Aorta (tissue), 5 donors: ENCODE data around the gene NBEAL1. TPM values are rescaled to one million over a fixed set of nuclear protein-coding genes. Genes with fewer than 3 reads are reported as not detected.
"Not testable (repeated sequence)": the region's sequence is repeated elsewhere in the genome, so short reads cannot be mapped to it uniquely, and the experiment has no call there.

Source experiments
- ATAC-seq: fragments of 200-7000 bp; cut with Tn5 transposase; one replicate; pipeline ENCODE4 v1.9.1; 2022; ENCODE audit warnings: moderate library complexity; ENCODE audit not compliant: low FRiP score
- DNase-seq, 2 donors: peaks; one replicate each; pipeline ENCODE4 v3.0.0-alpha.2; 2020
- H3K27ac ChIP-seq, 2 donors: one replicate each; pipeline ENCODE4 v1.5.1; 2013; ENCODE audit warnings: low read length in 2 of 2, mild to moderate bottlenecking in 2 of 2, moderate library complexity in 2 of 2, control low read depth in 1 of 2, inconsistent platforms in 1 of 2, low read depth in 1 of 2
- H3K27me3 ChIP-seq, 2 donors: one replicate each; pipeline ENCODE4 v1.6.1; 2013; ENCODE audit warnings: control low read depth in 1 of 2, low read length in 1 of 2, mild to moderate bottlenecking in 1 of 2, moderate library complexity in 1 of 2; ENCODE audit not compliant: insufficient read depth in 2 of 2, control insufficient read depth in 1 of 2
- H3K36me3 ChIP-seq, 2 donors: one replicate each; pipeline ENCODE4 v1.6.1; 2013; ENCODE audit warnings: control low read depth in 1 of 2, low read length in 1 of 2, mild to moderate bottlenecking in 1 of 2; ENCODE audit not compliant: insufficient read depth in 2 of 2, control insufficient read depth in 1 of 2
- H3K4me1 ChIP-seq, 2 donors: one replicate each; pipeline ENCODE4 v1.6.1; 2013; ENCODE audit warnings: low read length in 2 of 2, control low read depth in 1 of 2, mild to moderate bottlenecking in 1 of 2, moderate library complexity in 1 of 2; ENCODE audit not compliant: insufficient read depth in 2 of 2, control insufficient read depth in 1 of 2
- H3K4me3 ChIP-seq, 2 donors: one replicate each; pipeline ENCODE4 v1.5.1; 2013; ENCODE audit warnings: low read length in 2 of 2, control low read depth in 1 of 2, mild to moderate bottlenecking in 1 of 2
- H3K9me3 ChIP-seq: one replicate; pipeline ENCODE4 v1.6.1; 2013; ENCODE audit warnings: mild to moderate bottlenecking, low read length; ENCODE audit not compliant: control insufficient read depth
- whole genome bisulfite sequencing, 2 donors: extraction: QIAGEN DNeasy Blood & Tissue Kit; methylation state at CpG; one replicate each; pipeline ENCODE4 v1.1.7; 2013; 5-methylcytosine and 5-hydroxymethylcytosine counted together
- intact Hi-C, 2 donors: fragments of 100-400 bp; cut with DNase I; formaldehyde crosslinking; loops; one replicate each; pipeline versions ENCODE4 v1.14.2 to v1.15.0; 2022
- polyA plus RNA-seq, 2 donors: library from polyadenylated mRNA; stranded (reverse); fragments of 200-250 nt; gene quantifications; one replicate each; pipeline ENCODE4 v1.2.3, GENCODE V29; 2013
- total RNA-seq, 2 donors: library from RNA; stranded (reverse); fragmentation: NEBNext Ultra II Directional; extraction: Animal tissue kit (Norgen Biotek cat#: 25700); gene quantifications; one replicate each; pipeline ENCODE4 v1.2.1, GENCODE V29; 2021
- donor health status: healthy with polysubstance abuse.
- donor health status: Bipolar disorder and iron deficiency.
- donor health status: DM: no; HTN: no; CAD: no.
- donor health status: DM: no; HTN: no; CAD: no.
- donor health status: DM: yes; HTN: yes; CAD: no.

Gene NBEAL1
- total and polyA plus RNA-seq, 4 donors = 15.0 to 178 (median 41.9) TPM

DNA sequence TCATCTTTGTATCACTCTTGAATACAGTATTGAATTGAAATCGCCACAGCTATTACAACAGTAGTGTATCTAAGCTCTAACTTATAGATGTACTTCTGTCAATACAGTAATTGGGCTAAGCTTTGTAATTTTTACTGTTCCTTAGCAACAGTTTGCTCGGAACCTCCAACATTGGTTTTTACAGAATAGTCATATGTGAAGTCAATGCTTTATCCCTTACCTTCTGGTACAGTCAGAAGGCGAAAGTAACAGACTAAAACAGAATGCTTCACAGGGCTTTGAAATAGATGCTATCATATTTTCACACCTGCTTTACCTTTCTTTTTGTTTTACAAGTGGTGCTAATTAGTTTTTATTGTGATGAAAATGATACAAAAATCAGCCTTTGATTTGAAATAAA is 177.3 kb downstream of the NBEAL1 start:
- H3K9me3 ChIP-seq = no peaks in the 10 kb centered on the region
- no peak overlapping the region for H3K4me3 ChIP-seq
- H3K27me3 ChIP-seq = no peaks in the 10 kb centered on the region
- intact Hi-C loops = no loop called here
- H3K36me3 ChIP-seq = peaks cover 0 to 2% of the 10 kb centered on the region in 2 donors
- WGBS, 2 donors = 94 to 95% methylated on average over 3 of the region's 3 CpGs
- no peak overlapping the region for H3K27ac ChIP-seq
- peaks cover 0 to 2% of the 10 kb centered on the region in 2 donors for H3K4me1 ChIP-seq
- DNase-seq (no peak), ATAC-seq (no peak)

GRCh38 chr2:203195331-203196036 is 180.8 kb downstream of the NBEAL1 start:
- DNase-seq (no peak), ATAC-seq (no peak)
- no peaks in the 10 kb centered on the region for H3K27me3 ChIP-seq
- H3K4me3 ChIP-seq = no peak overlapping the region
- intact Hi-C loops = no loop called here
- peaks cover 0 to 4% of the 10 kb centered on the region in 2 donors for H3K36me3 ChIP-seq
- peaks cover 0 to 2% of the 10 kb centered on the region in 2 donors for H3K4me1 ChIP-seq
- WGBS, 2 donors = 82 to 83% methylated on average over 5 of the region's 5 CpGs
- H3K9me3 ChIP-seq = no peaks in the 10 kb centered on the region
- H3K27ac ChIP-seq = no peak overlapping the region

DNA sequence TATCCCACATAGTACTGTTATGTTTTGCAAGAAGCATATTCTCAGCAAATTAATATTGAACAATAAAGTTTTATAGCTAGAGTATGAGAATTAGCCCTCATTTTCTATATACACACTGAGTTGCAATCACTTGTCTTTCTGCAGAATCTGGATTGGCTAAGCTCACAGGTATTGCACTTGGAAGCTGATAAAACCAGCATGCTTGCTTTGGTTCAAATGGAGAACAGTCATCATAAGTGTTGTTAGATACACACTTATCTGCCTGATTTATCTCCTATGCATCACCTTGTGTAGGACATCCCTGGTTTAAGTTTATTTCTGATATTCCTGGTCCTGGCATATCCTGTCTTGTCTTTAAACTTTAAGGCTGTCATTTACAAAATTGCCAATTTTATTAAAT is 186.2 kb downstream of the NBEAL1 start:
- Histone ChIP-seq H3K36me3 (peaks cover 6 to 10% of the 10 kb centered on the region in 2 donors), H3K27ac (no peak overlapping the region), H3K4me3 (no peak overlapping the region), H3K4me1 (peaks cover 0 to under 1% of the 10 kb centered on the region in 2 donors), H3K9me3 (no peaks in the 10 kb centered on the region), H3K27me3 (no peaks in the 10 kb centered on the region)
- DNase-seq (no peak), ATAC-seq (no peak)
- intact Hi-C loops = no loop called here

DNA sequence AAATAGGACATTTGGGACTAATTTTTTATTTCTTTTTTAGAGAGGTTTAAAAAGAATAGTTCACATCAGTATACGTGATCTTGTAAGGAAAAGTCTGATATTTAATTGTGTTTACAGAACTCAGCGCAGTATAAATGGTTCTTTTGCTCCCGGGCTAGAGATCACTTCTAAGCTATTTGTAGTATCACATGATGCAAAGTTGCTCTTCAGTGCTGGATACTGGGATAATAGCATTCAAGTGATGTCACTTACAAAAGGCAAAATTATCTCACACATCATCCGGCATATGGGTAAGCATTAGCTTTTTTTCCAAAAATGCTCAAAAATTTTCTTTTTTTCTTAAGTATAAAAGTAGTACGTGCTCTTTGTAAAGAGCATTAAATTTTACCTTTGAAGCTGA is 186.8 kb downstream of the NBEAL1 start:
- 82 to 83% methylated on average over 5 of the region's 5 CpGs for WGBS, 2 donors
- H3K9me3 ChIP-seq = no peaks in the 10 kb centered on the region
- DNase-seq (no peak), ATAC-seq (no peak)
- H3K4me1 ChIP-seq = no peaks in the 10 kb centered on the region
- H3K27ac ChIP-seq = no peak overlapping the region
- H3K4me3 ChIP-seq = no peak overlapping the region
- intact Hi-C loops = no loop called here
- H3K27me3 ChIP-seq = no peaks in the 10 kb centered on the region
- peaks cover 5 to 10% of the 10 kb centered on the region in 2 donors for H3K36me3 ChIP-seq

- Histone ChIP-seq H3K27me3 (no peaks in the 10 kb centered on the region), H3K27ac (no peak overlapping the region), H3K9me3 (no peaks in the 10 kb centered on the region), H3K4me3 (no peak overlapping the region), H3K4me1 (no peaks in the 10 kb centered on the region), H3K36me3 (peaks cover 0 to 4% of the 10 kb centered on the region in 2 donors)
- no peak for DNase-seq
- no peak for ATAC-seq
- intact Hi-C loops = no loop called here
- 98 to 100% methylated on average over 1 of the region's 1 CpG for WGBS, 2 donors
These were observed 194.9 kb downstream of the NBEAL1 start for GRCh38 chr2:203209538-203209937.

DNA sequence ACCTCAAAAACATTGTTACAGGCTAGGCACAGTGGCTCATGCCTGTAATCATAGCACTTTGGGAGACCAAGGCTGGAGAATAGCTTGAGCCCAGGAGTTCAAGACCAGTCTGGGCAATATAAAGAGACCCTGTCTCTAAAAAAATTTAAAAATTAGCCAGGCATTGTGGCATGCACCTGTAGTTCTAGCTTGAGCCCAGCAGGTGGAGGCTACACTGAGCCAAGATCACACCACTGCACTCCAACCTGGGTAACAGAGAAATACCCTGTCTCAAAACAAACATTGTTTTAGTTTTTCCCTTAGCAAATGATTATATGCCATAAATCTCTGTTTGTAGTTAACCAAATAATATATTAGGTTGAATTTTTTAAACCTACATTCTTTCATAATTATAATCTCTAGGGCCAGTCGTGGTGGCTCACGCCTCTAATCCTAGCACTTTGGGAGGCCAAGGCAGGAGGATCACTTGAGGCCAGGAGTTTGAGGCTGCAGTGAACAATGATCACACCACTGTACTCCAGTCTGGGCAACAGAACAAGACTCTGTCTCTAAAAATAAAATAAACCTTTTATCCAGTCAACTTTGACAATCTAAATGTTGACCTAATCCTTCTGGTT is 210.9 kb downstream of the NBEAL1 start:
- ATAC-seq = no peak
- WGBS, 2 donors = 95% methylated on average over 2 of the region's 2 CpGs

DNA sequence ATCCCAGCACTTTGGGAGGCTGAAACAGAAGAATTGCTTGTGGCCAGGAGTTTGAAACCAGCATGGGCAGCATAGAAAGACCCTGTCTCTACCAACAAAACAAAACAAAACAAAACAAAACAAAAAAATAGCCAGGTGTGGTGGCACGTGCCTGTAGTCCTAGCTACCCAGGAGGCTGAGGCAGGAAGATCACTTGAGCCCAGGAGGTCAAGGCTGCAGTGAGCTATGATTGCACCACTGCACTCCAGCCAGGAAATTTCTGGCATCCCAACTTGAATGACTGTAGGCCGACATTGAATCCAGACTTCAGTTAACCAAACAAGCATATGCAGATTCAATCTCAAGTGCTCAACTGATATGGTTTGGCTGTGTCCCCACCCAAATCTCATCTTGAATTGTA is 215.0 kb downstream of the NBEAL1 start:
- H3K27ac ChIP-seq, DNase-seq, H3K4me1 ChIP-seq, H3K27me3 ChIP-seq, H3K36me3 ChIP-seq, ATAC-seq, H3K4me3 ChIP-seq, H3K9me3 ChIP-seq: not testable (repeated sequence)
- intact Hi-C loops = loop anchor here in 1 of 2 donors (10.0 kb wide), 1 partner anchor 225 kb away; no protein-coding TSS in a partner anchor
- 55 to 63% methylated on average over 2 of the region's 2 CpGs for WGBS, 2 donors

More for the DNA sequence above, 210.9 kb downstream of the NBEAL1 start:
- Histone ChIP-seq H3K36me3 (no peaks in the 10 kb centered on the region), H3K4me3 (no peak overlapping the region), H3K4me1 (no peaks in the 10 kb centered on the region), H3K27ac (no peak overlapping the region), H3K9me3 (no peaks in the 10 kb centered on the region), H3K27me3 (no peaks in the 10 kb centered on the region)
- intact Hi-C loops = loop anchor here in 1 of 2 donors (10.0 kb wide), 1 partner anchor 229 kb away; no protein-coding TSS in a partner anchor
- no peak for DNase-seq

GRCh38 chr2:203237346-203238238 is 222.9 kb downstream of the NBEAL1 start:
- H3K27me3 ChIP-seq = no peaks in the 10 kb centered on the region
- peaks cover 0 to 2% of the 10 kb centered on the region in 2 donors for H3K4me1 ChIP-seq
- ATAC-seq (no peak), DNase-seq (no peak)
- peak overlapping the region in 1 of 2 donors; percentile 45 for H3K4me3 ChIP-seq
- no peaks in the 10 kb centered on the region for H3K9me3 ChIP-seq
- H3K27ac ChIP-seq = no peak overlapping the region
- WGBS, 2 donors = 66 to 70% methylated on average over 16 of the region's 16 CpGs
- no peaks in the 10 kb centered on the region for H3K36me3 ChIP-seq
- intact Hi-C loops = loop anchor here in 1 of 2 donors (5.0 kb wide), 1 partner anchor 325 kb away; the partner anchor contains the start of genes CARF and WDR12
